Measurements from ENCODE around the gene SLC7A1.

The SLC7A1 gene

GRCh38 chr13:29598321-29598720, 2.8 kb upstream of the SLC7A1 start:
- Histone ChIP-seq H3F3A (ENCODE audit: insufficient read depth, low read length) (no peaks in the 10 kb centered on the region), H3K36me3 (ENCODE audit: insufficient read depth, low read length) (no peaks in the 10 kb centered on the region), H3K9me2 (ENCODE audit: low read depth, low read length) (no peaks in the 10 kb centered on the region), H3K27ac (ENCODE audit: low read depth, low read length, poor library complexity, severe bottlenecking) (no peak overlapping the region), H3K4me3 (ENCODE audit: low read depth, low read length, poor library complexity, severe bottlenecking) (no peak overlapping the region), H2AFZ (ENCODE audit: low read length) (no peak overlapping the region), H3K4me2 (ENCODE audit: low read length) (no peak overlapping the region), H3K27me3 (ENCODE audit: insufficient read depth, low read length) (no peaks in the 10 kb centered on the region), H3K9me3 (ENCODE audit: low read length) (no peaks in the 10 kb centered on the region), H3K4me1 (ENCODE audit: insufficient read depth, low read length, severe bottlenecking) (peaks cover 14% of the 10 kb centered on the region), H4K20me1 (ENCODE audit: insufficient read depth, low read length) (no peaks in the 10 kb centered on the region), H3K9ac (ENCODE audit: low read length) (no peak overlapping the region), H3K79me2 (ENCODE audit: insufficient read depth, low read length) (peaks cover 19% of the 10 kb centered on the region)
- TF ChIP-seq CTCF (IDR thresholded peaks at IDR 0.05; ENCODE audit: low read length) (no peak), EZH2 (IDR thresholded peaks at IDR 0.05; ENCODE audit: borderline replicate concordance, low read length) (no peak)

- H3K27me3 ChIP-seq (ENCODE audit: insufficient read depth, low read length) = no peaks in the 10 kb centered on the region
- H3K79me2 ChIP-seq (ENCODE audit: insufficient read depth, low read length) = peaks cover 25% of the 10 kb centered on the region
- no peak overlapping the region for H3K9ac ChIP-seq (ENCODE audit: low read length)
- no peak for TF ChIP-seq EZH2 (IDR thresholded peaks at IDR 0.05; ENCODE audit: borderline replicate concordance, low read length)
- TF ChIP-seq CTCF (IDR thresholded peaks at IDR 0.05; ENCODE audit: low read length) = no peak
- no peaks in the 10 kb centered on the region for H3F3A ChIP-seq (ENCODE audit: insufficient read depth, low read length)
- H4K20me1 ChIP-seq (ENCODE audit: insufficient read depth, low read length) = no peaks in the 10 kb centered on the region
- no peak overlapping the region for H3K4me3 ChIP-seq (ENCODE audit: low read depth, low read length, poor library complexity, severe bottlenecking)
- no peak overlapping the region for H3K27ac ChIP-seq (ENCODE audit: low read depth, low read length, poor library complexity, severe bottlenecking)
- no peak overlapping the region for H2AFZ ChIP-seq (ENCODE audit: low read length)
- H3K9me3 ChIP-seq (ENCODE audit: low read length) = no peaks in the 10 kb centered on the region
- no peaks in the 10 kb centered on the region for H3K9me2 ChIP-seq (ENCODE audit: low read depth, low read length)
- H3K36me3 ChIP-seq (ENCODE audit: insufficient read depth, low read length) = peaks cover under 1% of the 10 kb centered on the region; the same call in 1 of the 2 replicates
- no peak overlapping the region for H3K4me2 ChIP-seq (ENCODE audit: low read length)
- H3K4me1 ChIP-seq (ENCODE audit: insufficient read depth, low read length, severe bottlenecking) = peaks cover 20% of the 10 kb centered on the region
Measured at GRCh38 chr13:29597706-29598105, 2.2 kb upstream of the SLC7A1 start.

GRCh38 chr13:29597246-29597645, 1.8 kb upstream of the SLC7A1 start:
- Histone ChIP-seq H2AFZ (ENCODE audit: low read length) (no peak overlapping the region), H3K36me3 (ENCODE audit: insufficient read depth, low read length) (peaks cover 5% of the 10 kb centered on the region; the same call in 1 of the 2 replicates), H3K9me3 (ENCODE audit: low read length) (no peaks in the 10 kb centered on the region), H3F3A (ENCODE audit: insufficient read depth, low read length) (no peaks in the 10 kb centered on the region), H3K27me3 (ENCODE audit: insufficient read depth, low read length) (no peaks in the 10 kb centered on the region), H3K9ac (ENCODE audit: low read length) (no peak overlapping the region), H3K4me2 (ENCODE audit: low read length) (no peak overlapping the region), H3K4me3 (ENCODE audit: low read depth, low read length, poor library complexity, severe bottlenecking) (no peak overlapping the region), H3K27ac (ENCODE audit: low read depth, low read length, poor library complexity, severe bottlenecking) (no peak overlapping the region), H3K9me2 (ENCODE audit: low read depth, low read length) (no peaks in the 10 kb centered on the region), H4K20me1 (ENCODE audit: insufficient read depth, low read length) (no peaks in the 10 kb centered on the region), H3K79me2 (ENCODE audit: insufficient read depth, low read length) (peaks cover 30% of the 10 kb centered on the region), H3K4me1 (ENCODE audit: insufficient read depth, low read length, severe bottlenecking) (peaks cover 25% of the 10 kb centered on the region)
- TF ChIP-seq EZH2 (IDR thresholded peaks at IDR 0.05; ENCODE audit: borderline replicate concordance, low read length) (no peak), CTCF (IDR thresholded peaks at IDR 0.05; ENCODE audit: low read length) (no peak)
